ENCODE data around the gene MIB1.
A peak's percentile ranks its signal among the peaks of the same experiment; 100 is the strongest.

MIB1 gene

DNA sequence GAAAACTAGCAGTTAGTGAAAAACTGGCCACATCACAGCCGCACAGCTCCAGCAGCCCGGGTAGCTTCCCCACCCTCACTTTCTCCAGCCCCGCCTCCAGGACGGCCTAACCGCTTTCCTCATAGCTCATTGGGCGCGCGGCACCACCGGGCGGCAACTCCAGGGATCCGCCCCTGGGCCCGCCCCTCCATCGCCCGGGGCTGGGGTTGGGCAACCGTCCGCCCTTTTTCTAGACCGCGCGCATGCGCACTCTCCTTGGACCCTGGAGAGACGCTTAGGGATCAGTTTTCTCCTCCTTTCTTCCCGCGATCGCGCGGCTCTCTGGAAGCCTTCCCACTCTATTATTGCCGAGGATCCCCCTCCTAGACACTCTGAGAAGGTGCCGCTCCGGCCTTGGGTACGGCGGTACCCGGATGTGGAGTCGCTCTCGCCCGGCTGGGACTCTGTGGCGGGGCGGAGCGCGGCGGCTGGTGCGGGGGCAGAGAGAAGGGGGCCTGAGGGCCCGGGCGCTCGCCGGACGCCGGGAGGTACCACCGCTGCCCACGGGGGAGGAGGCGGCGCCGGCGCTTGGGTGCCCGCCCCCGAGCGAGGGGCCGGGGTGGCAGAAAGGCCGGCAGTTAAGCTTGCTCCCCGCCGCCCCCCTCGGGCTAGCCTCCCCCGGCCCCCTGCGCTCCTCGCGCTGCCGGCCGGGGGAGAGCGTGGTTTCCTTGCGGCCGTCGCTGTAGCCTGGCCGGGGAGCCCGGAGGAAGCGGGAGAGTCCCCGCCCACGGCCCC lies at the start of gene MIB1 (continued):
- TF ChIP-seq, protein P1, sequence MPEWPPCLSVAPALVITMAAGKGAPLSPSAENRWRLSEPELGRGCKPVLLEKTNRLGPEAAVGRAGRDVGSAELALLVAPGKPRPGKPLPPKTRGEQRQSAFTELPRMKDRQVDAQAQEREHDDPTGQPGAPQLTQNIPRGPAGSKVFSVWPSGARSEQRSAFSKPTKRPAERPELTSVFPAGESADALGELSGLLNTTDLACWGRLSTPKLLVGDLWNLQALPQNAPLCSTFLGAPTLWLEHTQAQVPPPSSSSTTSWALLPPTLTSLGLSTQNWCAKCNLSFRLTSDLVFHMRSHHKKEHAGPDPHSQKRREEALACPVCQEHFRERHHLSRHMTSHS (tag by site-specific recombination; IDR thresholded peaks at IDR 0.05), result no peak
- 0 out of 2 replicates have a peak, but pooled peaks have one; percentile 33 for TF ChIP-seq ZNF76 (tag by site-specific recombination; IDR thresholded peaks at IDR 0.05; ENCODE audit: borderline replicate concordance, low read depth)
- peak; percentile 44 for TF ChIP-seq SP7 (tag by site-specific recombination; IDR thresholded peaks at IDR 0.05)
- TF ChIP-seq ZNF335 (tag by site-specific recombination; conservative IDR thresholded peaks at IDR 0.05), result peak; percentile 86
- TF ChIP-seq SP2 (tag by site-specific recombination; IDR thresholded peaks at IDR 0.05), result peak; percentile 92
- TF ChIP-seq ZSCAN30 (tag by site-specific recombination; IDR thresholded peaks at IDR 0.05), result peak; percentile 34; the same call in 1 of the 2 replicates
- TF ChIP-seq, protein P2, sequence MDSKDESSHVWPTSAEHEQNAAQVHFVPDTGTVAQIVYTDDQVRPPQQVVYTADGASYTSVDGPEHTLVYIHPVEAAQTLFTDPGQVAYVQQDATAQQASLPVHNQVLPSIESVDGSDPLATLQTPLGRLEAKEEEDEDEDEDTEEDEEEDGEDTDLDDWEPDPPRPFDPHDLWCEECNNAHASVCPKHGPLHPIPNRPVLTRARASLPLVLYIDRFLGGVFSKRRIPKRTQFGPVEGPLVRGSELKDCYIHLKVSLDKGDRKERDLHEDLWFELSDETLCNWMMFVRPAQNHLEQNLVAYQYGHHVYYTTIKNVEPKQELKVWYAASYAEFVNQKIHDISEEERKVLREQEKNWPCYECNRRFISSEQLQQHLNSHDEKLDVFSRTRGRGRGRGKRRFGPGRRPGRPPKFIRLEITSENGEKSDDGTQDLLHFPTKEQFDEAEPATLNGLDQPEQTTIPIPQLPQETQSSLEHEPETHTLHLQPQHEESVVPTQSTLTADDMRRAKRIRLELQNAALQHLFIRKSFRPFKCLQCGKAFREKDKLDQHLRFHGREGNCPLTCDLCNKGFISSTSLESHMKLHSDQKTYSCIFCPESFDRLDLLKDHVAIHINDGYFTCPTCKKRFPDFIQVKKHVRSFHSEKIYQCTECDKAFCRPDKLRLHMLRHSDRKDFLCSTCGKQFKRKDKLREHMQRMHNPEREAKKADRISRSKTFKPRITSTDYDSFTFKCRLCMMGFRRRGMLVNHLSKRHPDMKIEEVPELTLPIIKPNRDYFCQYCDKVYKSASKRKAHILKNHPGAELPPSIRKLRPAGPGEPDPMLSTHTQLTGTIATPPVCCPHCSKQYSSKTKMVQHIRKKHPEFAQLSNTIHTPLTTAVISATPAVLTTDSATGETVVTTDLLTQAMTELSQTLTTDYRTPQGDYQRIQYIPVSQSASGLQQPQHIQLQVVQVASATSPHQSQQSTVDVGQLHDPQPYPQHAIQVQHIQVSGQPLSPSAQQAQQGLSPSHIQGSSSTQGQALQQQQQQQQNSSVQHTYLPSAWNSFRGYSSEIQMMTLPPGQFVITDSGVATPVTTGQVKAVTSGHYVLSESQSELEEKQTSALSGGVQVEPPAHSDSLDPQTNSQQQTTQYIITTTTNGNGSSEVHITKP (tag by site-specific recombination; IDR thresholded peaks at IDR 0.05), result peak; percentile 91
- no peak for TF ChIP-seq TRIM28 (IDR thresholded peaks at IDR 0.05; ENCODE audit: borderline replicate concordance, low read length)
- TF ChIP-seq ZNF747 (tag by site-specific recombination; IDR thresholded peaks at IDR 0.05), result no peak
- TF ChIP-seq, protein P3, sequence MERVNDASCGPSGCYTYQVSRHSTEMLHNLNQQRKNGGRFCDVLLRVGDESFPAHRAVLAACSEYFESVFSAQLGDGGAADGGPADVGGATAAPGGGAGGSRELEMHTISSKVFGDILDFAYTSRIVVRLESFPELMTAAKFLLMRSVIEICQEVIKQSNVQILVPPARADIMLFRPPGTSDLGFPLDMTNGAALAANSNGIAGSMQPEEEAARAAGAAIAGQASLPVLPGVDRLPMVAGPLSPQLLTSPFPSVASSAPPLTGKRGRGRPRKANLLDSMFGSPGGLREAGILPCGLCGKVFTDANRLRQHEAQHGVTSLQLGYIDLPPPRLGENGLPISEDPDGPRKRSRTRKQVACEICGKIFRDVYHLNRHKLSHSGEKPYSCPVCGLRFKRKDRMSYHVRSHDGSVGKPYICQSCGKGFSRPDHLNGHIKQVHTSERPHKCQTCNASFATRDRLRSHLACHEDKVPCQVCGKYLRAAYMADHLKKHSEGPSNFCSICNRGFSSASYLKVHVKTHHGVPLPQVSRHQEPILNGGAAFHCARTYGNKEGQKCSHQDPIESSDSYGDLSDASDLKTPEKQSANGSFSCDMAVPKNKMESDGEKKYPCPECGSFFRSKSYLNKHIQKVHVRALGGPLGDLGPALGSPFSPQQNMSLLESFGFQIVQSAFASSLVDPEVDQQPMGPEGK (tag by site-specific recombination; IDR thresholded peaks at IDR 0.05), result peak; percentile 17; the same call in 1 of the 2 replicates
- TF ChIP-seq ZNF138 (tag by site-specific recombination; IDR thresholded peaks at IDR 0.05; ENCODE audit: borderline replicate concordance), result no peak
- peak; percentile 98 for TF ChIP-seq KLF1 (tag by site-specific recombination; IDR thresholded peaks at IDR 0.05)
- TF ChIP-seq GLIS2 (tag by site-specific recombination; IDR thresholded peaks at IDR 0.05), result peak; percentile 89
- no peak for TF ChIP-seq ZNF623 (tag by site-specific recombination; IDR thresholded peaks at IDR 0.05)
- TF ChIP-seq KLF16 (tag by site-specific recombination; IDR thresholded peaks at IDR 0.05), result peak; percentile 86
- TF ChIP-seq KLF9 (tag by site-specific recombination; IDR thresholded peaks at IDR 0.05; ENCODE audit: low read depth), result peak; percentile 94
- TF ChIP-seq ZFHX2 (tag by site-specific recombination; conservative IDR thresholded peaks at IDR 0.05), result peak; percentile 88
- TF ChIP-seq ZNF629 (tag by site-specific recombination; IDR thresholded peaks at IDR 0.05), result peak; percentile 27; the same call in 1 of the 2 replicates
- TF ChIP-seq, protein P4, sequence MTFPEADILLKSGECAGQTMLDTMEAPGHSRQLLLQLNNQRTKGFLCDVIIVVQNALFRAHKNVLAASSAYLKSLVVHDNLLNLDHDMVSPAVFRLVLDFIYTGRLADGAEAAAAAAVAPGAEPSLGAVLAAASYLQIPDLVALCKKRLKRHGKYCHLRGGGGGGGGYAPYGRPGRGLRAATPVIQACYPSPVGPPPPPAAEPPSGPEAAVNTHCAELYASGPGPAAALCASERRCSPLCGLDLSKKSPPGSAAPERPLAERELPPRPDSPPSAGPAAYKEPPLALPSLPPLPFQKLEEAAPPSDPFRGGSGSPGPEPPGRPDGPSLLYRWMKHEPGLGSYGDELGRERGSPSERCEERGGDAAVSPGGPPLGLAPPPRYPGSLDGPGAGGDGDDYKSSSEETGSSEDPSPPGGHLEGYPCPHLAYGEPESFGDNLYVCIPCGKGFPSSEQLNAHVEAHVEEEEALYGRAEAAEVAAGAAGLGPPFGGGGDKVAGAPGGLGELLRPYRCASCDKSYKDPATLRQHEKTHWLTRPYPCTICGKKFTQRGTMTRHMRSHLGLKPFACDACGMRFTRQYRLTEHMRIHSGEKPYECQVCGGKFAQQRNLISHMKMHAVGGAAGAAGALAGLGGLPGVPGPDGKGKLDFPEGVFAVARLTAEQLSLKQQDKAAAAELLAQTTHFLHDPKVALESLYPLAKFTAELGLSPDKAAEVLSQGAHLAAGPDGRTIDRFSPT (tag by site-specific recombination; IDR thresholded peaks at IDR 0.05), result peak; percentile 68
- peak; percentile 95 for TF ChIP-seq KLF8 (tag by site-specific recombination; IDR thresholded peaks at IDR 0.05)
- TF ChIP-seq EGR2 (tag by site-specific recombination; IDR thresholded peaks at IDR 0.05; ENCODE audit: low read depth), result peak; percentile 39; the same call in 1 of the 2 replicates
- peak; percentile 81 for TF ChIP-seq ZXDB (tag by site-specific recombination; IDR thresholded peaks at IDR 0.05)

Measured in HEK293 (cell line).